ENCODE data around the gene SCGN.

The SCGN gene

GRCh38 chr6:25641377-25641776 is 10.6 kb upstream of the SCGN start (continued):
- no peak for TF ChIP-seq ZNF335 (tag by site-specific recombination; conservative IDR thresholded peaks at IDR 0.05)
- TF ChIP-seq KLF7 (tag by site-specific recombination; IDR thresholded peaks at IDR 0.05; ENCODE audit: borderline replicate concordance), result no peak
- TF ChIP-seq ZNF138 (tag by site-specific recombination; IDR thresholded peaks at IDR 0.05; ENCODE audit: borderline replicate concordance), result no peak
- TF ChIP-seq PBX3 (CRISPR knock-in tag; IDR thresholded peaks at IDR 0.05), result no peak

GRCh38 chr6:25641940-25642666 is 9.9 kb upstream of the SCGN start:
- CTCF ChIA-PET, result interaction anchor here (1.0 to 2.2 kb wide), 2 partner anchors 40 to 78 kb away, joined by 5 to 7 read pairs; no protein-coding TSS in a partner anchor
- Histone ChIP-seq H3K36me3 (ENCODE audit: control insufficient read depth in 2 of 2, insufficient read depth in 1 of 2, low read length in 2 of 2) (no peaks in the 10 kb centered on the region), H3K4me1 (ENCODE audit: control insufficient read depth, insufficient read depth, low read length) (no peaks in the 10 kb centered on the region), H3K9me3 (ENCODE audit: control insufficient read depth, insufficient read depth, low read depth, low read length) (no peaks in the 10 kb centered on the region), H3K4me3 (ENCODE audit: low read depth, low read length) (no peak overlapping the region), H3K27ac (ENCODE audit: extremely low read depth, low read depth, low read length) (no peak overlapping the region)
- no peak for TF ChIP-seq ZFP3 (tag by site-specific recombination; IDR thresholded peaks at IDR 0.05; ENCODE audit: low read depth)
- TF ChIP-seq GLIS1 (tag by site-specific recombination; IDR thresholded peaks at IDR 0.05), result no peak
- no peak for TF ChIP-seq ZNF175 (tag by site-specific recombination; IDR thresholded peaks at IDR 0.05)
- TF ChIP-seq ZNF580 (tag by site-specific recombination; IDR thresholded peaks at IDR 0.05), result no peak
- TF ChIP-seq ZNF274 (IDR thresholded peaks at IDR 0.05; ENCODE audit: low read length), result no peak
- TF ChIP-seq ZNF274 (tag by site-specific recombination; IDR thresholded peaks at IDR 0.05; ENCODE audit: borderline replicate concordance), result no peak
- TF ChIP-seq ZSCAN30 (tag by site-specific recombination; IDR thresholded peaks at IDR 0.05), result no peak
- POLR2A ChIA-PET, result no interaction called here

- Histone ChIP-seq H3K36me3 (ENCODE audit: control insufficient read depth in 2 of 2, insufficient read depth in 1 of 2, low read length in 2 of 2) (no peaks in the 10 kb centered on the region), H3K4me3 (ENCODE audit: low read depth, low read length) (no peak overlapping the region), H3K27ac (ENCODE audit: extremely low read depth, low read depth, low read length) (no peak overlapping the region), H3K4me1 (ENCODE audit: control insufficient read depth, insufficient read depth, low read length) (no peaks in the 10 kb centered on the region), H3K9me3 (ENCODE audit: control insufficient read depth, insufficient read depth, low read depth, low read length) (no peaks in the 10 kb centered on the region)
- POLR2A ChIA-PET, result no interaction called here
- CTCF ChIA-PET, result no interaction called here
- no peak for TF ChIP-seq ZBTB8A (tag by site-specific recombination; IDR thresholded peaks at IDR 0.05)
- no peak for TF ChIP-seq ZNF530 (tag by site-specific recombination; IDR thresholded peaks at IDR 0.05; ENCODE audit: low read depth)
- TF ChIP-seq ZNF24 (tag by site-specific recombination; IDR thresholded peaks at IDR 0.05), result no peak
- no peak for TF ChIP-seq AEBP2 (tag by site-specific recombination; IDR thresholded peaks at IDR 0.05; ENCODE audit: borderline replicate concordance)
- TF ChIP-seq ZSCAN30 (tag by site-specific recombination; IDR thresholded peaks at IDR 0.05), result no peak
- no peak for TF ChIP-seq SP7 (tag by site-specific recombination; IDR thresholded peaks at IDR 0.05)
- TF ChIP-seq ZNF292 (tag by site-specific recombination; IDR thresholded peaks at IDR 0.05; ENCODE audit: borderline replicate concordance, low read depth), result no peak
- no peak for TF ChIP-seq ZNF148 (tag by site-specific recombination; IDR thresholded peaks at IDR 0.05; ENCODE audit: borderline replicate concordance)
- no peak for TF ChIP-seq ZFP69B (tag by site-specific recombination; IDR thresholded peaks at IDR 0.05)
- no peak for TF ChIP-seq ZNF2 (tag by site-specific recombination; IDR thresholded peaks at IDR 0.05)
- no peak for TF ChIP-seq ZNF280C (tag by site-specific recombination; IDR thresholded peaks at IDR 0.05)
- no peak for TF ChIP-seq BCL6B (tag by site-specific recombination; IDR thresholded peaks at IDR 0.05)
- no peak for TF ChIP-seq IKZF3 (tag by site-specific recombination; IDR thresholded peaks at IDR 0.05)
These were observed 9.2 kb upstream of the SCGN start for GRCh38 chr6:25642667-25643328.
